Measurements from ENCODE around the gene ADARB1.

Gene ADARB1

DNA sequence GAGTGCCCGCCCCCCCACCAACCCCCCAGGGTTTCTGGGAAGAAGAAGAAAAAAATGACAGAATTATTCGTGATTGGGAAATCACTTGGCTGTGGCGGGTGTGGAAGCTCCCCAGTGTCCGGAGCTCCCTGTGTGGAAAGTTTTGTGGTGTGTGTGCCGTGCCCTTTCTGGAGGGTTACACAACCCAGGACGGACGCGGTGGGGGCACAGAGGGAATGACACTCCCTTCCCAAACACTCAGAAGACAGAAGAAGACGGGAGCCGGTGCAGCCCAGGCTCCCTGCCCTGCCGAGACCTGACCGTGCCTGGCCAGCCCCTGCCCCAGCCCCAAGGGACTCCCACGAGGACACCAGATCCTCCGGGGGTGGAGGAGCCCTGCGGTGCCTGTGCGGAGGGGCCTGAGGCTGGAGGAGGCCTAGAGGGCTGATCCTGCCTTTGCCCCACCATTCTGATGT is 33.0 kb upstream of the ADARB1 start:
- no peak for DNase-seq (ENCODE audit: low spot score)
- TF ChIP-seq, protein P1, sequence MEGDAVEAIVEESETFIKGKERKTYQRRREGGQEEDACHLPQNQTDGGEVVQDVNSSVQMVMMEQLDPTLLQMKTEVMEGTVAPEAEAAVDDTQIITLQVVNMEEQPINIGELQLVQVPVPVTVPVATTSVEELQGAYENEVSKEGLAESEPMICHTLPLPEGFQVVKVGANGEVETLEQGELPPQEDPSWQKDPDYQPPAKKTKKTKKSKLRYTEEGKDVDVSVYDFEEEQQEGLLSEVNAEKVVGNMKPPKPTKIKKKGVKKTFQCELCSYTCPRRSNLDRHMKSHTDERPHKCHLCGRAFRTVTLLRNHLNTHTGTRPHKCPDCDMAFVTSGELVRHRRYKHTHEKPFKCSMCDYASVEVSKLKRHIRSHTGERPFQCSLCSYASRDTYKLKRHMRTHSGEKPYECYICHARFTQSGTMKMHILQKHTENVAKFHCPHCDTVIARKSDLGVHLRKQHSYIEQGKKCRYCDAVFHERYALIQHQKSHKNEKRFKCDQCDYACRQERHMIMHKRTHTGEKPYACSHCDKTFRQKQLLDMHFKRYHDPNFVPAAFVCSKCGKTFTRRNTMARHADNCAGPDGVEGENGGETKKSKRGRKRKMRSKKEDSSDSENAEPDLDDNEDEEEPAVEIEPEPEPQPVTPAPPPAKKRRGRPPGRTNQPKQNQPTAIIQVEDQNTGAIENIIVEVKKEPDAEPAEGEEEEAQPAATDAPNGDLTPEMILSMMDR (IDR thresholded peaks at IDR 0.05; ENCODE audit: extremely low read depth, missing control alignments) = no peak

DNA sequence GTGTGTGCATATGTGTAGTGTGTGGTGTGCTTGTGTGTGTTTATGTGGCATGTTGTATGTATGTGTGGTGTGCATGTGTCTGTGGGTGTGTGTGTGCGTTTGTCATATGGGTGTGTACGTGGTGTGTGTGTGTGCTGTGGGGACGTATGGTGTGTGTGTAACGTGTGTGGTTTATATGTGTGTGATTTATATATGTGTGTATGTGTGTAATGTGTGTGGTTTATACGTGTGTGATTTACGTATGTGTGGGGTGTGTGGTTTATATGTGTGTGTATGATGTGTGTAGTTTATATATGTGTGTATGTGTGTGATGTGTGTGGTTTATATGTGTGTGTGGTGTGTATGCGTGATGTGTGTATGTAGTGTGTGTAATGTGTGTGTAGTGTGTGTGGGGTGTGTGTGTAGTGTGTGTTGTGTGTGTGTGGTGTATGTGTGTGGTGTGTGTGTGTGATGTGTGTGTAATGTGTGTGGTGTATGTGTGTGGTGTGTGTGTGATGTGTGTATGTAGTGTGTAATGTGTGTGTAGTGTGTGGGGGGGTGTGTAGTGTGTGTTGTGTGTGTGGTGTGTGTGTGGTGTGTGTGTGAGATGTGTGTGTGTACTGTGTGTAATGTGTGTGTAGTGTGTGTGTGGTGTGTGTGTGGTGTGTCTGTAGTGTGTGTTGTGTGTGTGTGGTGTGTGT is 32.3 kb upstream of the ADARB1 start:
- TF ChIP-seq, protein P1 (IDR thresholded peaks at IDR 0.05; ENCODE audit: extremely low read depth, missing control alignments) = no peak
- no peak for DNase-seq (ENCODE audit: low spot score)

DNA sequence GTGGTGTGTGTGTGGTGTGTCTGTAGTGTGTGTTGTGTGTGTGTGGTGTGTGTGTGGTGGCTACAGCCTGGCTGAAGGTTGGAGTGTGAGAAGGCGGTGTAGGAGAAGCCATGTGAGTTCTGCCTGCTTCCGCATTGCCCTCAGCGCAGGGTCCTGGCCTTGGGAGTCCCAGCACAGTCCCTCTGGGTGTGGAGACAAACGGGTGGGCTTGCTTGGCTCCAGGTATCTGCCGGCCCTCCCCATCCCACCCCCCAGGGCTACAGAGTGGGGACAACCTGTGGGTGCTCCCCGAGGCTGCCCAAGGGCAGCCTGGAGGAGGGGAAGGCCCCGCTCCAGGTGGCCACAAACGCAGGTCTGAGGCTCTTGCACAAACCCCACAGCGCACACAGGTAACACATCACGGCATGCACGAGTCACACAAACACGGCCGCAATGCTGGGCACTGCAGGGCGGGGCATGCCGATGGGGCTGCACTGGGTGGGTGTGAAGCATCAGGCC is 31.7 kb upstream of the ADARB1 start:
- TF ChIP-seq, protein P1 (IDR thresholded peaks at IDR 0.05; ENCODE audit: extremely low read depth, missing control alignments) = no peak
- no peak for DNase-seq (ENCODE audit: low spot score)

DNA sequence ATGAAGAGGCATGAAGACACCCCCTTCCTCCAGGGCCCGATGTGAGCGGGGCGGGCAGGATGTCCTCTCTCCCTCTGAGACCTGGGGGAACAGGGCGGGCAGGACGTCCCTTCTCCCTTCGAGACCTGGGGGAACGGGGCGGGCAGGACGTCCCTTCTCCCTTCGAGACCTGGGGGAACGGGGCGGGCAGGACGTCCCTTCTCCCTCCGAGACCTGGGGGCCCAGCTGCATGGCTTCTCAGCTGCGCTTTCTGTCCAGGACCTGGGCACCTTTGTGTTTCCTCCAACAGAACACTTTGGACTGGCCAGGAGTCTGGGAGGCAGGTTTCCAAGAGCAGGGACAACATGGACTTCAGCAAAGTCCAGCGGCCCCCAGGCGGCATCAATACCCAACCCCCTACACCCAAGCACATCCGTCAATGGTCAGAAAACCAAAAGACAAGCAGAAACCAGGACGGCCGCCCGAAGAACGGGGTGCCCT is 30.8 kb upstream of the ADARB1 start:
- DNase-seq (ENCODE audit: low spot score) = no peak
- TF ChIP-seq, protein P1 (IDR thresholded peaks at IDR 0.05; ENCODE audit: extremely low read depth, missing control alignments) = no peak

DNA sequence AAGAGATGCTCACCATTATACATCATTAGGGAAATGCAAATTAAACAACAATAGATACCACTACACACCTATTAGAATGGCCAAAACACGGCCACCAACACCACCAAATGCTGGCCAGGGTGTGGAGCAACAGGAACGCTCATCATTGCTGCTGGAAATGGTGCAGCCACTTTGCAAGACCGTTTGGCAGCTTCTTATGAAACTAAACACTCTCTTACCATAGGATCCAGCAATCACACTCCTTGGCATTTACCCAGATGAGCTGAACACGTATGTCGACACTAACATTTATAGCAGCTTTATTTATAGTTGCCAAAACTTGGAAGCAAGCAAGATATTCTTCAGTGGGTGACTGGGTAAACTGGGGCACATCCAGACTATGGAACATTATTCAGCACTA is 28.9 kb upstream of the ADARB1 start:
- no peak for DNase-seq (ENCODE audit: low spot score)
- TF ChIP-seq, protein P1 (IDR thresholded peaks at IDR 0.05; ENCODE audit: extremely low read depth, missing control alignments) = no peak

DNA sequence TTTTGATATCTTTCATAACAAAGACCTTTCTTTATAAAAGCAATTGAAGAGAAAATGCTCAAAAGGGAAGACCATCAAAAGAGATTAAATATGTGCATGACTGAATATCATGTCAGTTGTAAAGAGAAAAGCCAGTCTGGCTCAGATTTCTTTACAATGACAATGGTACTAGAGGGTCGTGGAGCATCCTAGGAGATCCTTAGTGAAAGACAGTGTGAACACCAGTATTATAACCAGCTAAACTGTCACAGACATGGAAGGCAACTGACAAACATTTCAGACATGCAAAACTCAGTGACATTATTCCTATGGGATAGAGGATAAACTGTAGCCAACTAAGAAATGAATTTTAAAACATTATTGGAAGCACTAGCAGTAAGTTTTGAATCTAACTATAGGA is 27.1 kb upstream of the ADARB1 start:
- DNase-seq (ENCODE audit: low spot score) = no peak
- TF ChIP-seq, protein P1 (IDR thresholded peaks at IDR 0.05; ENCODE audit: extremely low read depth, missing control alignments) = no peak

DNA sequence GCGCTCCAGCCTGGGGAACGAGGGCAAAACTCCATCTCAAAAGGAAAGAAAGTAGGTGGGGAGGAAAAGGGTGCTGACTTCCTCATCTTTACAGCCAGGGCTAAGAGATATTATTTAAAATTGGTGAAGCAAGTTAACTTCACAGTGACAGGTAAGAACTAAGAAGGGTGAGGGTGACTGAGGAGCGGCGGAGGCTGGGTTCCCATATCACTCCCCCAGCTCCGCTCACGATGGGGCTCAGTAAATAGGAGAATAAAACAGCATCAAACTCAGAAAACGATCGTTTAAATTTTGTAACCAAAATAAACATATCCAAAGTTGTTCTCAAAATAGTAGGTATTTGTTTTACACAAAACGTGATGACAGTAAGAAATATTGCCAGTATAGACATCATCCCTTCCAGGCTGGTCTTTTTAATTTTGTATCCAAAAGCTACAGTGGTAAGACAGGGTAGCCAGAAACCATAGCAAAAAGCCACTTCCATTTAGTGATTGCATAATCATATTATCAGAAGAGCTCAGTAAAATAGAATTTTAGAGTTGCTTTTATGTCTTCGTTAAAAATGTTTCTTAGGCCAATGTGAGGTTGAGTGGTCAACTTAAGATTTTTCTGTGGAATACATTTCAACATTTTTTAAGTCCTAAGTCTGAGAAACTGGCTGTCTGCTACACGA is 26.2 kb upstream of the ADARB1 start:
- DNase-seq (ENCODE audit: low spot score) = no peak
- TF ChIP-seq, protein P1 (IDR thresholded peaks at IDR 0.05; ENCODE audit: extremely low read depth, missing control alignments) = no peak

Measured in GM20000 (cell line).